Neural cell (in vitro differentiated cells): ENCODE results near the gene DNAJB4.

Source experiments
- CTCF ChIP-seq: fragments of 450-650 bp; IDR thresholded peaks from 2 replicates; pipeline ENCODE4 v1.5.1; 2014; ENCODE audit warnings: antibody characterized with exemption, mild to moderate bottlenecking, moderate library complexity; ENCODE audit not compliant: poor library complexity, severe bottlenecking
- EP300 ChIP-seq: fragments of 450-650 bp; conservative IDR thresholded peaks from 2 replicates; pipeline ENCODE4 v1.6.1; 2014; ENCODE audit warnings: antibody characterized with exemption, mild to moderate bottlenecking, moderate library complexity; ENCODE audit not compliant: poor library complexity, severe bottlenecking
- POLR2AphosphoS5 ChIP-seq: IDR thresholded peaks from 2 replicates; pipeline ENCODE4 v1.6.1; 2012
- RAD21 ChIP-seq: fragments of 450-650 bp; conservative IDR thresholded peaks from 2 replicates; pipeline ENCODE4 v1.6.1; 2014; ENCODE audit warnings: antibody characterized with exemption, mild to moderate bottlenecking, moderate library complexity

GRCh38 chr1:78003070-78003746, 1.5 kb upstream of the DNAJB4 start:
- TF ChIP-seq CTCF (no peak), EP300 (no peak), RAD21 (no peak), POLR2AphosphoS5 (no peak)
